HG03095 (cell line): ENCODE data around the gene CDKL5.

Experiments
- ATAC-seq: cut with Tn5 transposase; IDR thresholded peaks from one replicate; pipeline ENCODE4 v1.9.1; 2021; ENCODE audit warnings: moderate library complexity; ENCODE audit not compliant: unreplicated experiment

CDKL5 gene

DNA sequence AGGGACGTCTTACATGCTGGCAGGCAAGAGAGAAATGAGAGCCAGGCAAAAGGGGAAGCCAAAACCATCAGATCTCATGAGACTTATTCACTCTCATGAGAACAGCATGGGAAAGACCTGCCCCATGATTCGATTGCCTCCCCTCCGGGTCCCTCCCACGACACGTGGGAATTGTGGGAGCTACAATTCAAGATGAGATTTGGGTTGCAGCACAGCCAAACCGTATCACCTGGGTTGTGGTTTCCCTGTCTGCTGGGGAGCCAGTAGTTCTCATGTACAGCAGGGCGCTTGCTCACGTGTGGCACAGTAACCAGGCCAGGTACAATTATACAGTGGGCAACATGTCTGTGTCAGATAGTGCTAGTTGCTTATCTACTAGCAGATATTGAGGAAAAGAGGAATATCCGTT lies 257.6 kb downstream of the CDKL5 start:
- no peak for ATAC-seq

- no peak for ATAC-seq
Observed at GRCh38 chrX:18687856-18688495, 262.6 kb downstream of the CDKL5 start.

DNA sequence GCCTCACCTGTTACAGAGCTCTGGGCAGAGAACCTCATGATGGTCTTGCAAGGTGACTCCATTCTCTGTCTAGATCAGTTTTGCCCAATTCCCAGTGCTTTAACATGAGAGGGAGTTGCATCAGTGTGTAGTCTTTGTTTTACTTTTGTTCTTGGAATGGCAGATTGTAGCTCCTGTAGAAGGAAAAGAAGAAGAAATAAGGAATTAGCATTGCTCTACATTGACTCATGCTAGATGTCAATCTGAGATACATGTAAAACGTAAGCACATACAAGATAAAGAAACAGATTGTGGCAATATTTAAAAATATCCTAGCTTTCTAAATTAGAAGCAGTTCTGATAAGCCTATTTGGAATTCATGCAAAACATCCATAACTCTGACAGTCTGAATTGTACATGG lies 266.0 kb downstream of the CDKL5 start:
- no peak for ATAC-seq

DNA sequence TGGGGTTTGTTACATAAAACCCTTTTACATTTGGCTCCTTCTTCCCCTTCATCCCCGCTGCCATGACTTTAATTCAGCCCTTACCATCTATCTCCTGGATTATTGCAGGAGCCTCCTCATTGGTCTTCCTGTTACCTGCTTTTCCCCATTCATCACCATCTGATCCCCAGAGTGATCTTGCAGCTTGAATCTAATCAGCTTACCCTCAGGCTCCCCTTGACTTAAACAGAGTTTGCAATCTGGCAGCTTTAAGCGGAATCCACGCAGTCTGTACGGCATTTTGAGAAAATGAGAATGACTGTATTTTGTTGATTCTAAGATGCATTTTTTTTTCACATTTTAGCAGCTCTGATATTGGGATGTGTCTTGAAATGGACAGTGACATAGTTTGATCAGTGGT lies 267.1 kb downstream of the CDKL5 start:
- ATAC-seq: no peak

DNA sequence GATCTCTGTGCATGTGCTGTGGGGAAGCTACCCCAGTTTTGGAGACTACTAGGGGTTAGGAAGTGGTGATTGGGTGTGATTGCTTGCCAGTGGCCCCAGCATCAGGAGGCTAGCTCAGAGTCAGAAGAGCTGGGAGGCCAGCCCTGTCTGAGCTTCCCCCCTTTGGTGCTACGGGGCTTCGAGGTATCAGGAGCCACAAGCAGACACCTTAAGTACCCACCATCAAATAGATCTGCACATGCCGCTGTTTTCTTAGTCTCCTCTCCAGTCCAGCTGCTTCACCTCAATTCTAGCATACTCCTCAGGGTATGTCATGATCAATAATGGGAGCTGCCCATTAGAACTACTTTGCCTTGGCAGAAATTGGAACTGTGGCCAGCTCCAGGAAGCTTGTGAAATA lies 271.2 kb downstream of the CDKL5 start:
- ATAC-seq: no peak

- ATAC-seq: no peak
Observed at GRCh38 chrX:18698737-18699650, 273.6 kb downstream of the CDKL5 start.

DNA sequence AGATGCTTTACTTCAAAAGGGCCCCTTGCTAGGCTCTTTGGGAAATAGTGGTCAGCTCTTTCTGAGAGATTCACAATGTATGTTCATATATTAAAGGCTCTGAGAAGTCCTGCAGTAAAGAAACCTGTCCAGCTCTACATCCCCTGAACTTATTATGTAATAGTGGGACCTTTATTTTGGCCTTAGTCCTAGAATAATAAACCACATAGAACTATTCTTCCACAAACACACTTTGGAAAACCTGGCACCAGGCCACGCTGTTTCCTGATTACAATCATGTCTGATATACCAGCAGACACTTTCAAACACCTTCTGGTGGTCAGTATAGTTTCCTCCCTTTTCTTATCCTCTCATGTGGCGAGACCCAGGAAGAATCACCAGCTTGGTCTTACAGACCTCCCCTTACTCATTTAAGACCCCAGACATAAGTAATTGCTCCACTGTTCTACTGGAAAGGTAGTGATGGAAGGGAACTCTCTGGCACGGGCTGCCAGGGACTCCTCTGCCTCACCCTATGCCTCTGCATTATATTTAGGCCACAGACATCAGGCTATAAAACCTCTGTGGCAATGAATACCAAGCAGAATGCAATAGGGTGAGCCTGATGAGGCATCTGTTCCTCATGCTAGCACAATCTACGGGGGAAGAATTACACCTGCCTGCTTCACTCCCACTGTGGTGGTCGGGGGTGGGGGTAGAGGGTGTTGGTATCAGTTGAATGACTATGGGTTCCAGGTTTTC lies 276.4 kb downstream of the CDKL5 start:
- ATAC-seq: no peak

GRCh38 chrX:18702362-18703195 lies 277.2 kb downstream of the CDKL5 start:
- no peak for ATAC-seq
